ENCODE measurements around the gene PANK4. TPM values are rescaled to one million over a fixed set of nuclear protein-coding genes. Genes with fewer than 3 reads are reported as not detected.
A peak's percentile ranks its signal among the peaks of the same experiment; 100 is the strongest.

PANK4 gene
- total RNA-seq, 1 experiment from 2014 or later, result 45.6 TPM

DNA sequence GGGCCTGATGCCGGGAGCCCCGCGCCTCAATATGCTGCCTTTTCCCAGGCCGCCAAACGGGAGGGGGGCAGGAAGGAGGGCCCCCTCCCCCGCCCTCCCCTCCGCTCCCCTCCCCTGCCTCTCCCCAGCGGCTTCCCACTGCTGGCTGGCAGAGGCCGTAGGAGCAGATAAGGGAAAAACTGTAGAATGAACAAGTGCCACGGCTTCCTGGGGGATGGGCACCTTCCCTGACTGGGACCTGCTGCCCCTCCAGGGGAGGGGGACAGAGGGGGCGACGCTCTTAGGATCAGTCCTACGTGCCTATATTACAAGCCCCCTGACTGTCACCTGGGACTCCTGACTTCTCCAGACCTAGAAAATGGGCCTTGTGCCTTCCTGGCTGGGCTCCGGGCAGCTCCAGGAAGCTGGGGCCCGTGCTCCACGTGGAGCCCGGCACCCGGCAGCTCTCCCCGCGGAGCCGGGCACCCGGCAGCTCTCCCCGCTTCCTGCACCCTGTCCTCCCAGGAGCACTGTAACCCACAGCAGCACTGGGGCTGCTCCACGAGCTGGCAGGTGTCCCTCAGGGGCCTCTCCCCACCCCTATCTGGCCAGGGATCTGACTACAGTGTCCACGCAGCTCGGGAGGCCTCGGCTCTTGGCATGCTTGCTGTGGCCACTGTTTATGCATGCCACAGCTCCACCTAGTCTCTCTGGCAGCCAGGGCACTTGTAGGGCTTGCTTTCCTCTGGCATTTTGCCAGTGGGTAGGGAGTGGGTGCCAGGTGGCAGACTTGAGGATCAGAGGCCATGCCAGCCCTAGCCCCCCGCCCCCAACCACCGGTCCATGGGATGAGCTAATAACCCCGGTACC, 4.3 kb upstream of the PANK4 start:
- H3K4me1 ChIP-seq (ENCODE audit: insufficient read depth, low read length, poor library complexity, severe bottlenecking), result peaks cover 3% of the 10 kb centered on the region
- no TSS peak for BruUV-seq (replicated peaks)
- H3K4me3 ChIP-seq (ENCODE audit: low read depth, low read length, poor library complexity, severe bottlenecking), result no peak overlapping the region
- H3K27ac ChIP-seq (ENCODE audit: low read depth, low read length, poor library complexity, severe bottlenecking), result no peak overlapping the region
- peak; percentile 14 for TF ChIP-seq EZH2 (IDR thresholded peaks at IDR 0.05; ENCODE audit: borderline replicate concordance, low read depth, low read length, poor library complexity, severe bottlenecking)
- TF ChIP-seq CTCF (conservative IDR thresholded peaks at IDR 0.05; ENCODE audit: low read depth, low read length), result no peak
- H3K9me3 ChIP-seq (ENCODE audit: low read depth, low read length, poor library complexity, severe bottlenecking), result no peaks in the 10 kb centered on the region
- H3K36me3 ChIP-seq (ENCODE audit: insufficient read depth, low read length, poor library complexity, severe bottlenecking), result no peaks in the 10 kb centered on the region
- POLR2A ChIA-PET (ENCODE audit: low non-redundant PET), result no interaction called here
- CTCF ChIA-PET, result interaction anchor here (0.6 kb wide), 1 partner anchor 16 kb away, joined by 4 read pairs; no protein-coding TSS in a partner anchor
- DNase-seq (ENCODE audit: low spot score), result no peak
- H3K27me3 ChIP-seq (replicated peaks; ENCODE audit: insufficient read depth, low read depth, low read length, poor library complexity), result peaks cover 70% of the 10 kb centered on the region
- intact Hi-C loops (cut with micrococcal nuclease; ENCODE audit: unreplicated experiment), result no loop called here

DNA sequence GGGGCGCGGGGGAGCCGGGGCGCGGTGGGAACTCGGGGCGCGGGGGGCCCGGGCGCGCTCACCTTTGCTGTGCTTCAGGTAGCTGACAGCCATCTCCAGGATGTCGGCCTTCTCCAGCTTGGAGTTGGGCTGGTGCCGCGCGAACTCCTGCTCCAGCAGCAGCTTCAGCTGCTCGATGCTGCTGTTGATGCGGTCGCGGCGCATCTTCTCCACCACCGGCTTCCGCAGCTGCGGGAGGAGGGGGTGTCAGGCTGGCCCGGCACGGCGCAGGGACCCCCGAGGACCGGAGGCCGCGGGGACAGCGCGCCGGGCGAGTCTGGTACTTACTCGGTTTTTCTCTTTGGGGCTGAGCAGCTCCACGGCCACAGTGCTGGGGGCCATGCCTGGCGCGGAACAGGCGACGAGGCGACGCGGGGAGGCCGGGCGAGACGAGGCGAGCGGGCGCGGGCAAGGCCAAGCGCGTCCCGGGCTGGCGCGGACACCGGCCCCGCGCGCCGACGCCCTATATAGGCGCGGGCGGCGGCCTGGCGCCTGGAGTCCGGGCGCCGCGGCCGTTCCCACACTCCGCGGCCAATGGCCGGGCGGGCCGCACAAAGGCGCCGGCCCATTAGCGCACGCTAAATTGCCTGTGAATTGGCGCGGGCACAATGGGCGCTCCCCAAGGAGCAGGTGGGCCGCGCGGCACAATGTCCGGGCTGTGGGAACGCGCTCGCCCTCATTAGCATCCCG, 3.6 kb upstream of the PANK4 start, which contains the start of gene HES5:
Gene HES5, minus strand, starts transcription at position 480 of the 729 bp plus-strand sequence. Its CDS starts 99 bp downstream, at position 381.
- Histone ChIP-seq H3K36me3 (ENCODE audit: insufficient read depth, low read length, poor library complexity, severe bottlenecking) (no peaks in the 10 kb centered on the region), H3K9me3 (ENCODE audit: low read depth, low read length, poor library complexity, severe bottlenecking) (no peaks in the 10 kb centered on the region), H3K27me3 (replicated peaks; ENCODE audit: insufficient read depth, low read depth, low read length, poor library complexity) (peaks cover 62% of the 10 kb centered on the region), H3K4me3 (ENCODE audit: low read depth, low read length, poor library complexity, severe bottlenecking) (peak within 1 kb of the TSS; percentile 7), H3K27ac (ENCODE audit: low read depth, low read length, poor library complexity, severe bottlenecking) (no peak within 1 kb of the TSS), H3K4me1 (ENCODE audit: insufficient read depth, low read length, poor library complexity, severe bottlenecking) (peaks cover 4% of the 10 kb centered on the region)
- DNase-seq (ENCODE audit: low spot score), result no peak
- intact Hi-C loops (cut with micrococcal nuclease; ENCODE audit: unreplicated experiment), result no loop called here
- ChIA-PET CTCF (interaction anchor here (0.6 kb wide), 1 partner anchor 16 kb away, joined by 4 read pairs; no protein-coding TSS in a partner anchor), POLR2A (ENCODE audit: low non-redundant PET) (no interaction called here)
- BruUV-seq (replicated peaks), result no TSS peak
- TF ChIP-seq CTCF (conservative IDR thresholded peaks at IDR 0.05; ENCODE audit: low read depth, low read length), result no peak
- TF ChIP-seq EZH2 (IDR thresholded peaks at IDR 0.05; ENCODE audit: borderline replicate concordance, low read depth, low read length, poor library complexity, severe bottlenecking), result peak; percentile 99

DNA sequence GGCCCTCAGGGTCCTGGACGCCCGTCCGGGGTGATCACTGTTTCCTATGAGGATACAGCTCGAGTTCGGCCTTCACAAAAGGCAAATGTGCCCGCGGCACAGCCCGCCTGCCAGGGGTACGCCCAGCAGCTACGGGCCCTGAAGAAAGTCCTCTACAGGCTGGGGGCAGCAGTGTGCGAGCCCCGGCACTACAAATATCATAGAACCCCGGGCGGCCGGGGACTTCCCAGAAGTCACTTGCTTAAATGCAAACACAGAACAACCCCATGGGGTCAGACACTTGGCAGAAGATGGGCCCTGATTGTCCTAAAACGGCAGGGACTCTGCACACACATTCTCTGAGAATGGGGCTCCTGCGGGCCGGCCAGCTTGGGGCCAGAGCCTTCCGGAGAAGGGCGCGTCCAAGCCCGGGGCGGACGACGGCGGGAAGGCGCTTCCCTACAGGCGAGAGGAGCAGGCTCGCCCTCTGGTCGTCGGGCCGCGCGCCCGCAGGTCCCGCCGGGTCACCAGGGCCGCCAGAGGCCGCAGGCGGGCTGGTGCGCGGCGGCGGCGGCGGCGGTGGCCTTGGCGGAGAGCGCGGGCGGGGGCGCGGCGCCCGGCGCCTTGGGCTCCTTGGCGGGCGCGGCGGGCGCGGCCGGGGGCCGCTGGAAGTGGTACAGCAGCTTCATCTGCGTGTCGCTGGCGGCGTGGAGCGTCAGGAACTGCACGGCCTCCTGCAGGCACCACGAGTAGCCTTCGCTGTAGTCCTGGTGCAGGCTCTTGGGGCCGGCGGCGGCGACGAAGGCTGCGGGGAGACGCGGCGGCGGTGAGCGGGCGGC, 2.8 kb upstream of the PANK4 start:
- H3K9me3 ChIP-seq (ENCODE audit: low read depth, low read length, poor library complexity, severe bottlenecking), result no peaks in the 10 kb centered on the region
- no peak overlapping the region for H3K27ac ChIP-seq (ENCODE audit: low read depth, low read length, poor library complexity, severe bottlenecking)
- peak; percentile 43 for DNase-seq (ENCODE audit: low spot score)
- CTCF ChIA-PET, result no interaction called here
- BruUV-seq (replicated peaks), result no TSS peak
- H3K36me3 ChIP-seq (ENCODE audit: insufficient read depth, low read length, poor library complexity, severe bottlenecking), result no peaks in the 10 kb centered on the region
- H3K27me3 ChIP-seq (replicated peaks; ENCODE audit: insufficient read depth, low read depth, low read length, poor library complexity), result peaks cover 55% of the 10 kb centered on the region
- POLR2A ChIA-PET (ENCODE audit: low non-redundant PET), result no interaction called here
- peak overlapping the region; percentile 7 for H3K4me3 ChIP-seq (ENCODE audit: low read depth, low read length, poor library complexity, severe bottlenecking)
- TF ChIP-seq CTCF (conservative IDR thresholded peaks at IDR 0.05; ENCODE audit: low read depth, low read length), result 0 out of 2 replicates have a peak, but pooled peaks have one; percentile 14
- TF ChIP-seq EZH2 (IDR thresholded peaks at IDR 0.05; ENCODE audit: borderline replicate concordance, low read depth, low read length, poor library complexity, severe bottlenecking), result no peak
- intact Hi-C loops (cut with micrococcal nuclease; ENCODE audit: unreplicated experiment), result no loop called here
- H3K4me1 ChIP-seq (ENCODE audit: insufficient read depth, low read length, poor library complexity, severe bottlenecking), result peaks cover 11% of the 10 kb centered on the region

Data from A673 (cell line).